ENCODE results near the gene ATP4B. TPM values are rescaled to one million over a fixed set of nuclear protein-coding genes. Genes with fewer than 3 reads are reported as not detected.

Gene ATP4B
- total RNA-seq, 1 experiment from 2014 or later: not detected

- no peak overlapping the region for H4K5ac ChIP-seq (ENCODE audit: insufficient read length, low read depth, low read length)
- no peak overlapping the region; a peak in 1 of 7 replicates for H3K27ac Mint-ChIP-seq
- H3K4me3 Mint-ChIP-seq: no peak overlapping the region
- H3K23me2 ChIP-seq (ENCODE audit: insufficient read length, low read depth, low read length, poor library complexity, severe bottlenecking): no peaks in the 10 kb centered on the region
- peaks cover 4% of the 10 kb centered on the region for H3K27me3 Mint-ChIP-seq (ENCODE audit: low read depth)
- no peaks in the 10 kb centered on the region for H3K79me2 ChIP-seq (ENCODE audit: insufficient read depth, low read length)
- peaks cover 10% of the 10 kb centered on the region for H3K9me3 ChIP-seq (ENCODE audit: control insufficient read depth, low read depth, low read length)
- H4K20me1 ChIP-seq (ENCODE audit: control insufficient read depth, insufficient read depth, insufficient read length): no peaks in the 10 kb centered on the region
- DNase-seq: no peak
- H3K56ac ChIP-seq (ENCODE audit: insufficient read length, low read depth, low read length): peak overlapping the region; percentile 44
- H2BK5ac ChIP-seq (ENCODE audit: insufficient read length, low read length): no peak overlapping the region
- no peak overlapping the region for H3K9ac ChIP-seq (ENCODE audit: extremely low read depth, insufficient read length, low read length)
- H3K36me3 Mint-ChIP-seq (ENCODE audit: insufficient read depth in 1 of 3, low read depth in 3 of 3): peaks cover 56 to 90% (median 89%) of the 10 kb centered on the region in 3 experiments; a peak in 6 of 7 replicates
- H3K14ac ChIP-seq (ENCODE audit: insufficient read depth, low read length): no peak overlapping the region
- WGBS (ENCODE audit: extremely low coverage, insufficient read length, low lambda C conversion rate): no CpG with 5 or more reads among the region's 27 CpGs
- no peak overlapping the region for H4K91ac ChIP-seq (ENCODE audit: insufficient read length, low read depth, low read length)
- H3T11ph ChIP-seq (ENCODE audit: low read length): no peak overlapping the region
- H2BK120ac ChIP-seq (ENCODE audit: low read depth, low read length, poor library complexity, severe bottlenecking): no peak overlapping the region
- no peak overlapping the region for H2AFZ ChIP-seq (ENCODE audit: low read length)
- no peak overlapping the region for H2BK15ac ChIP-seq (ENCODE audit: low read depth, low read length)
- no peaks in the 10 kb centered on the region for H3K79me1 ChIP-seq (ENCODE audit: insufficient read depth, low read depth, low read length, poor library complexity, severe bottlenecking)
- no peak overlapping the region for H3K23ac ChIP-seq (ENCODE audit: insufficient read length, low read depth, low read length)
- no peak overlapping the region for H3K27ac ChIP-seq (ENCODE audit: insufficient read length, low read depth, low read length)
- no peaks in the 10 kb centered on the region for H3K27me3 ChIP-seq (ENCODE audit: insufficient read depth, low read length)
- no peak overlapping the region for H3K18ac ChIP-seq (ENCODE audit: insufficient read length, low read depth, low read length)
- peaks cover 0 to 47% of the 10 kb centered on the region in 2 experiments; a peak in 3 of 5 replicates for H3K9me3 Mint-ChIP-seq
- H3K4ac ChIP-seq (ENCODE audit: low read depth, low read length): no peak overlapping the region
- TF ChIP-seq CTCF (conservative IDR thresholded peaks at IDR 0.05): no peak
- H2AK5ac ChIP-seq (ENCODE audit: insufficient read length, low read length): no peak overlapping the region
- no peaks in the 10 kb centered on the region for H3K4me1 Mint-ChIP-seq
- no peak overlapping the region for H2BK20ac ChIP-seq (ENCODE audit: low read depth, low read length, poor library complexity, severe bottlenecking)
- H4K8ac ChIP-seq (replicated peaks; ENCODE audit: insufficient read length, low read depth, low read length): no peak overlapping the region
- no peaks in the 10 kb centered on the region for H3K4me1 ChIP-seq (ENCODE audit: insufficient read depth, low read length)
- no peak overlapping the region for H2BK12ac ChIP-seq (ENCODE audit: insufficient read length, low read depth, low read length)
- H3K4me2 ChIP-seq (ENCODE audit: insufficient read depth, insufficient read length, low read length): no peak overlapping the region
Observed at GRCh38 chr13:113639616-113640262, 18.3 kb downstream of the ATP4B start.

Measured in H9 (cell line).